NCI-H1436 (cell line): ENCODE measurements around the gene CCNE1.

ENCODE experiments used
- DNase-seq: peaks from one replicate; lab custom pipeline; 2025; lab: John Stamatoyannopoulos, UW

CCNE1 gene

GRCh38 chr19:29844891-29845573 lies 33.2 kb downstream of the CCNE1 start:
- DNase-seq = peak; percentile 82

- no peak for DNase-seq
Observed at GRCh38 chr19:29845574-29846176, 33.9 kb downstream of the CCNE1 start.

- DNase-seq = no peak
Observed at GRCh38 chr19:29849208-29849607, 37.4 kb downstream of the CCNE1 start.

GRCh38 chr19:29850482-29850881 lies 38.7 kb downstream of the CCNE1 start:
- no peak for DNase-seq

- DNase-seq = no peak
Observed at GRCh38 chr19:29851769-29852521, 40.2 kb downstream of the CCNE1 start.

- DNase-seq = no peak
Observed at GRCh38 chr19:29854033-29854432, 42.2 kb downstream of the CCNE1 start.

GRCh38 chr19:29855087-29855486 lies 43.3 kb downstream of the CCNE1 start:
- DNase-seq = no peak

- no peak for DNase-seq
Observed at GRCh38 chr19:29855741-29856500, 44.1 kb downstream of the CCNE1 start.

- no peak for DNase-seq
Observed at GRCh38 chr19:29858000-29858596, 46.3 kb downstream of the CCNE1 start.

GRCh38 chr19:29858621-29859020 lies 46.8 kb downstream of the CCNE1 start:
- DNase-seq = no peak

- DNase-seq = no peak
Observed at GRCh38 chr19:29860492-29860891, 48.7 kb downstream of the CCNE1 start.

GRCh38 chr19:29861574-29861973 lies 49.8 kb downstream of the CCNE1 start:
- no peak for DNase-seq

GRCh38 chr19:29866011-29866410 lies 54.2 kb downstream of the CCNE1 start:
- no peak for DNase-seq

- no peak for DNase-seq
Observed at GRCh38 chr19:29867984-29868383, 56.2 kb downstream of the CCNE1 start.

- DNase-seq = no peak
Observed at GRCh38 chr19:29871143-29871542, 59.4 kb downstream of the CCNE1 start.

GRCh38 chr19:29872224-29872731 lies 60.5 kb downstream of the CCNE1 start:
- no peak for DNase-seq

- no peak for DNase-seq
Observed at GRCh38 chr19:29873024-29873800, 61.4 kb downstream of the CCNE1 start.
